Muscle of back (tissue), 13 donors: Measurements from ENCODE around the gene NEK5. TPM values are rescaled to one million over a fixed set of nuclear protein-coding genes. Genes with fewer than 3 reads are reported as not detected.
"Not testable (repeated sequence)": the region's sequence is repeated elsewhere in the genome, so short reads cannot be mapped to it uniquely, and the experiment has no call there.

Experiments used
- DNase-seq, 3 donors: peaks; one replicate each; pipeline versions ENCODE4 v3.0.0 to v3.0.0-alpha.2; 2013
- long read RNA-seq, 9 donors: transcript quantifications; one replicate each; lab custom pipeline, GENCODE V29; 2026
- polyA plus RNA-seq, 10 donors: library from polyadenylated mRNA; unstranded; fragments of 120-200 nt; gene quantifications; one replicate each; pipeline ENCODE4 v1.2.1, GENCODE V29; 2013; ENCODE audit not compliant: insufficient read length in 10 of 10

Gene NEK5
- 1 to 10 TPM in 4 of 10 donors, under 1 TPM in 6; 0.71 to 1.3 (median 0.92) TPM for polyA plus RNA-seq
- long read RNA-seq, donor 1 = 0 reads
- long read RNA-seq, donor 2 = 0 reads
- long read RNA-seq, donor 3 = 0 reads
- long read RNA-seq, donor 4 = 0 reads
- long read RNA-seq, donor 5 = 0 reads
- long read RNA-seq, donor 6 = 0 reads
- long read RNA-seq, donor 7 = 0 reads
- long read RNA-seq, donor 8, full-length matches to known transcripts = 1 of 1 reads
- long read RNA-seq, donor 8, partial matches to known transcripts = 0 of 1 reads
- long read RNA-seq, donor 8, other reads (novel, unspliced or antisense) = 0 of 1 reads
- long read RNA-seq, donor 9 = 0 reads

- peak; percentile 19 to 84 (median 67) for DNase-seq
These were observed at the start of gene NEK5 for GRCh38 chr13:52128714-52129700. NEK5 (minus strand) TSS chr13:52129073; CDS start chr13:52127482, 1,591 bp downstream.

- no peak for DNase-seq
These were observed 48.4 kb upstream of the NEK5 start for GRCh38 chr13:52177276-52177675.

- not testable (repeated sequence) for DNase-seq
These were observed 45.1 kb upstream of the NEK5 start for GRCh38 chr13:52173970-52174369.

GRCh38 chr13:52173373-52173772, 44.5 kb upstream of the NEK5 start:
- DNase-seq = no peak

GRCh38 chr13:52171686-52172085, 42.8 kb upstream of the NEK5 start:
- not testable (repeated sequence) for DNase-seq

- DNase-seq = not testable (repeated sequence)
These were observed 42.0 kb upstream of the NEK5 start for GRCh38 chr13:52170828-52171391.

- DNase-seq = no peak
These were observed 41.0 kb upstream of the NEK5 start for GRCh38 chr13:52169839-52170238.

- no peak for DNase-seq
These were observed 36.5 kb upstream of the NEK5 start for GRCh38 chr13:52165411-52165810.

- DNase-seq = no peak
These were observed 36.1 kb upstream of the NEK5 start for GRCh38 chr13:52164989-52165388.

- DNase-seq = not testable (repeated sequence)
These were observed 35.0 kb upstream of the NEK5 start for GRCh38 chr13:52163878-52164277.

GRCh38 chr13:52162279-52163101, 33.6 kb upstream of the NEK5 start:
- DNase-seq = no peak

GRCh38 chr13:52161181-52161646, 32.3 kb upstream of the NEK5 start:
- no peak for DNase-seq

- DNase-seq = peak in 1 of 3 donors; percentile 4
These were observed 31.6 kb upstream of the NEK5 start for GRCh38 chr13:52160506-52160905.

GRCh38 chr13:52160053-52160452, 31.2 kb upstream of the NEK5 start:
- no peak for DNase-seq

GRCh38 chr13:52159159-52159982, 30.5 kb upstream of the NEK5 start, which contains the start of gene NEK3:
NEK3 (minus strand) TSS chr13:52159597; CDS start chr13:52156191, 3,406 bp downstream.
- peak; percentile 62 to 93 (median 75) for DNase-seq

GRCh38 chr13:52158629-52159158, 29.8 kb upstream of the NEK5 start:
- peak; percentile 40 to 83 (median 64) for DNase-seq

- DNase-seq = no peak
These were observed 27.9 kb upstream of the NEK5 start for GRCh38 chr13:52156724-52157261.

GRCh38 chr13:52155177-52155576, 26.3 kb upstream of the NEK5 start:
- DNase-seq = no peak

- DNase-seq = no peak
These were observed 18.4 kb upstream of the NEK5 start for GRCh38 chr13:52147225-52147624.

GRCh38 chr13:52141299-52141698, 12.4 kb upstream of the NEK5 start:
- no peak for DNase-seq
